GM21723 (cell line): ENCODE results near the gene KIF7.
A peak's percentile ranks its signal among the peaks of the same experiment; 100 is the strongest.
"Not testable (repeated sequence)": the region's sequence is repeated elsewhere in the genome, so short reads cannot be mapped to it uniquely, and the experiment has no call there.

Experiments
- ATAC-seq: cut with Tn5 transposase; IDR thresholded peaks from one replicate; pipeline ENCODE4 v1.9.1; 2021; ENCODE audit warnings: mild to moderate bottlenecking, moderate library complexity; ENCODE audit not compliant: unreplicated experiment

KIF7 gene

GRCh38 chr15:89654847-89655805, at the start of gene KIF7:
KIF7 (minus strand) TSS chr15:89655467; CDS start chr15:89652930, 2,537 bp downstream.
- no peak for ATAC-seq

GRCh38 chr15:89704411-89704810, 49.1 kb upstream of the KIF7 start:
- no peak for ATAC-seq

- ATAC-seq: no peak
These were observed 39.9 kb upstream of the KIF7 start for GRCh38 chr15:89695198-89695597.

GRCh38 chr15:89693696-89694095, 38.4 kb upstream of the KIF7 start:
- no peak for ATAC-seq

- no peak for ATAC-seq
These were observed 37.8 kb upstream of the KIF7 start for GRCh38 chr15:89693091-89693490.

- ATAC-seq: peak; percentile 93
These were observed 35.3 kb upstream of the KIF7 start, which contains the start of the genes PEX11A and WDR93 for GRCh38 chr15:89690276-89691218. PEX11A (minus strand) TSS chr15:89690754; CDS start chr15:89690632, 122 bp downstream. WDR93 (plus strand) TSS chr15:89690811; CDS start chr15:89701747, 10,936 bp downstream.

- not testable (repeated sequence) for ATAC-seq
These were observed 34.6 kb upstream of the KIF7 start for GRCh38 chr15:89689930-89690275.

GRCh38 chr15:89686522-89686921, 31.3 kb upstream of the KIF7 start:
- ATAC-seq: no peak

GRCh38 chr15:89685995-89686394, 30.7 kb upstream of the KIF7 start:
- no peak for ATAC-seq

- ATAC-seq: no peak
These were observed 25.9 kb upstream of the KIF7 start for GRCh38 chr15:89681146-89681545.

GRCh38 chr15:89680282-89680873, 25.1 kb upstream of the KIF7 start:
- ATAC-seq: no peak

- no peak for ATAC-seq
These were observed 23.9 kb upstream of the KIF7 start, which contains the start of gene PLIN1 for GRCh38 chr15:89679212-89679611. PLIN1 (minus strand) TSS chr15:89679367; CDS start chr15:89677489, 1,878 bp downstream.

GRCh38 chr15:89677381-89677780, 22.1 kb upstream of the KIF7 start:
- no peak for ATAC-seq

- ATAC-seq: no peak
These were observed 20.3 kb upstream of the KIF7 start for GRCh38 chr15:89675606-89676005.

- ATAC-seq: no peak
These were observed 19.3 kb upstream of the KIF7 start for GRCh38 chr15:89674526-89674925.

GRCh38 chr15:89673165-89673512, 17.9 kb upstream of the KIF7 start:
- ATAC-seq: no peak

- ATAC-seq: no peak
These were observed 17.2 kb upstream of the KIF7 start for GRCh38 chr15:89672221-89673164.

GRCh38 chr15:89671687-89672086, 16.4 kb upstream of the KIF7 start:
- no peak for ATAC-seq

GRCh38 chr15:89670971-89671560, 15.8 kb upstream of the KIF7 start:
- ATAC-seq: no peak
